GM21381 (cell line): Measurements from ENCODE around the gene HOPX.
"Not testable (repeated sequence)": the region's sequence is repeated elsewhere in the genome, so short reads cannot be mapped to it uniquely, and the experiment has no call there.

Experiments used
- ATAC-seq: cut with Tn5 transposase; IDR thresholded peaks from one replicate; pipeline ENCODE4 v1.9.1; 2021; ENCODE audit warnings: mild to moderate bottlenecking, moderate library complexity; ENCODE audit not compliant: unreplicated experiment

HOPX gene

DNA sequence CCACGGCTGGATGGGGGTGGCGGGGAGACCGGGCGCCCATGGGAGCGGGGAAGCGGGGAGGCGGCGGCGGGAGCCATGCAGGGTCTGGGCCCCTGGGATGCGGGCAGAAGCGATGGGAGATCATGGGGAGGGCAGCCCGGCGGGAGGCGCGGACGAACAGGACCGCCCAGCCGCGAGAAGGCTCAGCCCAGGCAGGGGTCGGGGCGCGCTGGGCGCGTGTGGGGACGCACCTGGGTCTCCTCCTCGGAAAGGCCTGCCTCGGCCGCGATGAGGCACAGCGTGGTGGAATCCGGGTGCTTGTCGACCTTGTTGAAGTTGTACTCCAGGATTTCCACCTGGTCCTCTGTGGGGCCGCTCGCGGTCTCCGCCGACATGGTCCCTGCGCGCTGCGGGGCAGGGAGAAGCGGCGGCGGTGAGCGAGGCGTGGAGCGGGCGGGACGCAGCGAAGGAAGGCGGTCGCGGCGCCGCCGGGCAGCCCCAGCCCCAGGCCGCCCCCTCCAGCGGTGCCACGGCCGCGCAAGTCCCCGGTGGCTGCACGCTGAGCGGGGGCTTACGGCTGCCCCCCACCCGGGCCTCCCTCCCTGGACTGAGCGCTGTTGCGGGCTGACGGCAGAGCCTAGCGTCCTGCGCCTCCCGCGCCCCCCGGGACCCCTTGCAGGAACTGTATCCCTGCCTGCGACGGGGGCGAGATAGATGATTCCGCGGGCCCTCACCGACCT is 25.3 kb downstream of the HOPX start:
- no peak for ATAC-seq

DNA sequence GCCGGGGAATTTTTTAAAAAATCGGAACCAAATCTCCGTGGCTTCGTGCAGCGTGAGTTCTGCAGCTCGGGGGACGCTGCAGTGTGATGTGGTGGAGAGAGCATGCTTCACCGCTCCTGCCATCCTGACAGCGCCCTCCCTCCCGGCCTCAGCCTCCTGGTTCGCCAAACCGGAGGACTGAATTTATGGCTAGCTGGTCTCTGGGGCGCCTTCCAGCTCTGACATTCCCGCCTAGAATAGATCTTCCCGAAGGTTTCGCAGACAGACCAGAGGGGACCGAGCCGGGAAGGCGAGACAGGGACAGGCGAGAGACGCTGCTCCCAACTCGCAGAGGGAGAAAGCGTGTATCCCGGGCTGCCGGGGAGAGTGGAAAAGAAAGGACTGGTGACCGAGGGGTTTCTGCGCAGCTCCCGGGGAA is 25.9 kb downstream of the HOPX start:
- no peak for ATAC-seq

DNA sequence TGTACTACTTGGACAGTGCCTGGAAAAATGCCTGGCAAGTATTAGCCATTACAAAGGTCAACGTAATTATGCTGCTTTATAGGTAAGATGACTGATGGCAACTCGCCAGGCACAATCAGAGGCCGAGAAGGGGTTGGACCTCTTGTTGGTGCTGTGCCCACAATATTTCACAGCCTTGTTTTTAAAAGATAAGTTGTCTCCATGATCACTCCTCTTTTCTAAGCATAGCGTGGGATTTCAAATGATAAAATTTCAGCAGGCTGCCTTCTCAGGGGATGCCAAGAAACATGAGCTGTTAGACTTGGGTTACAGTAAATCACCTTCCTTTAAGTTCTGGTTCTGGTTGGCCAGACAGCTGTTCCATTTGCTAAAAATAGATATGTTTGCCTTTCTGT is 26.9 kb downstream of the HOPX start:
- no peak for ATAC-seq

DNA sequence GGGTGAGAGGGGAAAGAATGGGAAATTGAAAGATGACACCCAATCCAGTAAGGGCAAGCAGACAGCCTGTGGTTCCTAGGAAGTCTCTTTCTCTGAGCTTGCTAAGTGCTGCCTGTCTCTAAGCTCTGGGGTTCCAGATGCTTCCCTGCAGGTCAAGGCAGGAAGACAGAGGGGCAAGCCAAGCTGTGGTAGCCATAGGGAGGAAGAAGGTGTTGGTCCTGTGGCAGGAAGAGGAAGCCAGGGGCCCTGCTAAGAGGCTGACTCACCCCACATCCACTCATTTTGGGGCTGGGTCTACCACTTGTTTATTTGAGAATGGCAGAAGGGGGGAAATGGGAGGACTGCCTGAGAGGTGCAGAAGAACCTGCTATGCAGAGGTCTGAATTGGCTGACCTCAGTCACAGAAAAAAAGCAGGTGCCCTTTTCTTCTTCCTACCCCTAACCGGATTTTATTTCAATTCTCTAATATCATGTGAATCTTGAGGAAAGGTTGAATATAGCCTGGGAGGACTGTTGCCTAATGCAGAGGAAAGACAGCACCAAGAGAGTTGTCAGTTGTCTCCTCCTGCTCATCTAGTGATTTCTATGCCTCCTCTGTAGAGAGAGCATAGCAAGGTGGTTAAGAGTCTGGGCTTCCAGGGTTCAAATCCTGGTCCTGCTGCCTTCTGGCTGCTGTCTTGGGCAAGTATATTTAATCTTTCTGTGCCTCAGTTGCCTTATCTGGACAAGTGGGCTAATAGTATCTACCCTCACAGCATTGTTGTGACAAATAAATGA is 27.4 kb downstream of the HOPX start:
- no peak for ATAC-seq

DNA sequence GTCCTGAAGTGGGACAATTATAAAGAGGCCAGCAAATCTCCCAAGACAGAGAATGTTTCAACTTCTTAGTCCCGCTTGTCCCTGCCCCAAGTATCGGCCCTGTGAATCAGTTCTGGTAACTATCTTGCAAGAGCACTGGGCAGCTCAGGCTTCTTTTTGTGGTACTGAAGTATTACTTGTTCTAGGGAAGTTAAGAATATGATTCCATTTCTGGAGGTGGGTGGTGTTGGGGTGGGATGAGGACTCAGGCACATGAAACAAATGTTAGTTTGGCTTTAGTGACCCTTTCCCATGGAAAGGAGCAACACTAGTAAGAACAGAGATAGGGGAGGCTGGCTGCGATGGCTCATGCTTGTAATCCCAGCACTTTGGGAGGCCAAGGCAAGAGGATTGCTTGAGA is 28.9 kb downstream of the HOPX start:
- no peak for ATAC-seq

DNA sequence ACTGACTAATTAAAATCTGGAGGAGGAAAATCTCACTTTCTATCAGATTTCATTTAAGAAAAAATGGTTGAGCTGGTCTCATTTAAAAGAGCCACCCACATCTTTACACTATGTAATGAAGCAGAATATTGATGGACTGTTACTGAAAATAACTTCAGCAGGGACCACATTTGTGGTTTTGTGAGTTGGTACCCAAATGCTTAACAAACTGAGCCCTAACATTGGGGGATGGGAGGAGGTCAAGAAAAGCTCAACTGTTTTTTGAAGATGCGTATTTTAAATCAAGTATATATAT is 30.1 kb downstream of the HOPX start:
- ATAC-seq = no peak

DNA sequence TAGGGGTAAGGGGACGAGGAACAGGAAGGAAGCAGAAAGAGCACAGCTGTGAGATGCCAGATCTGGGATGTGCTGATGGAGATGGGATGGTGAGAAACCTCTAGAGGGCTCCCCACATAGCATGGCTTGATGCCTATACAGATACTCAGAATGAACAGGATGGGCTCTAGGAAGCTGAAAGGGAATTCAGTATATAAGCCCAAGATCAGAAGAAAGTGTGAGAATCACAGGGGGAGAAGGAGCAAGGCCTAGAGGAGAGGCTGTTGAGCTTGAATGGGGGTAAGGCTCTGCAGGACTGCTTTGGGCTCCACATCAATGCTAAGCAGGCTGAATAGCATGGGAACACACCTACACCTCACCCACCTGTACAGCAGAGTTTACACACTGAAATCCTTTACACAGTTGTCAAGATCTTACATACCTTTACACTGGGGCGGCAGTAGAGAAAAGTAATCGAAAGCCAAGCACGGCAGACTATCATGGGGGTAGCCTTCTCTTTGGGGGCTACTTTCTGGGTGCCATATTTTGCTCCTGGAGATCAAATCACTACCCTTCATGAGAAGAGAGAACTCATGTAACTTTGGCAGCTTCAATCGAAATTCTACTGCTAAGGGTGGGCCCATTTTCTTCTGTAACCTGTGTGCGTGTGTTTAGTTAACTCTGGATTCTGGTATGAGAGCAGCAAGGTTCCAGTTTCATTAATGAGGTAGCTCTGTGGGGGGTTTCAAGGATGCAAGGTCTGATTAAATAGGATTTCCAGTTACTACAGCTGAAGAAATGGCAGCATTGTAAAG is 30.6 kb downstream of the HOPX start:
- no peak for ATAC-seq

DNA sequence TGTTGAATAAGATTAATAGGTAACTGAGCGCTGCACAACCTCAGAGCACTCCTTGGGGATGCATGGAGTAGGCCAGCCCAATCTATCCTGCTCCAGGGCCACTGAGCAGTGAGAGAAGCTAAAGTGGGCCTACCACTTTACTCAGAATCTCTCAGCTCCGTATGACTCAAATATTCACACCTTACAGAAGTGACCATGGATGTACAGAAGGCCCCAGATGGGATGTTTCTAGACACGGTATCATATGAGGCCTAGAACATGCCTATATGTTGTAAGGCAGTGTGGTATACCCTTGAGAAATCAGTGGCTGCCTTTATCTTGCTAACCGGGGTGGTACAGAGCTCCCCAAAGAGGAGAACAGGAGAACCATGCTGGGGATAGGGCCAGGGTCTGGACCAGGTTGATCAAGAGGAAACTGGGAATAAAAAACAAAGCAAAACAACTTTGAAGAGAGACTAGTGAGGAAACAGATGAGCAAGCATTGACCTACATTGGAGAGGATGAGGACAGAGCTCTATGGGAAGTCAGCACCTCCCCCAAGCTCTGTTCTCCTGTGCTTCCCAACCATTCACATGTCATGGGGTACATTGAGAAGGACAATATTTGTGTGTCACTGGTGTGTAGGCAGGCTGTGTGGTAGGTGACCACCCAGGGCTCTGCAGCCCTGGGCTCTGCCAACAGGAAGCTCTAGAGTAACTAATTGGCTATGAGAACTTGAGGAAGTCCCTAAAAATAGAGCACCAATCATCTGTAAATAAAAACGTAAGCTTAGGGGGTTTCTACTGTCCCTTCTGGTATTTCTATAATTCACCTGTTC is 31.4 kb downstream of the HOPX start:
- no peak for ATAC-seq

DNA sequence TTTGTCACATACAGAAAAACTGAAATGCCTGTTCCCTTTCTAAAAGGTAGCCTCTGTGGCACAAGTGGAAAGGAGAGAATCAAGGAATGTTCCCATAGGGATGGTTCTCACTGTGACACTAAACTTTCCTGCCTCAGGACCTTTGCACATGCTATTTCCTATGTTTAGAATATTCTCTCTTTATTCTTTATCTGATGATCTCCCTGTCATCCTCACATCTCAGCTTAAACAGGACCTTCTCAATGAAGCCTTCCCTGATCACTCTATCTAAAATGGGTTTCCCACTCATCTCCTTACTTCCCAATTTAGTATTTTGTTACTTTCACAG is 32.3 kb downstream of the HOPX start:
- ATAC-seq = no peak

DNA sequence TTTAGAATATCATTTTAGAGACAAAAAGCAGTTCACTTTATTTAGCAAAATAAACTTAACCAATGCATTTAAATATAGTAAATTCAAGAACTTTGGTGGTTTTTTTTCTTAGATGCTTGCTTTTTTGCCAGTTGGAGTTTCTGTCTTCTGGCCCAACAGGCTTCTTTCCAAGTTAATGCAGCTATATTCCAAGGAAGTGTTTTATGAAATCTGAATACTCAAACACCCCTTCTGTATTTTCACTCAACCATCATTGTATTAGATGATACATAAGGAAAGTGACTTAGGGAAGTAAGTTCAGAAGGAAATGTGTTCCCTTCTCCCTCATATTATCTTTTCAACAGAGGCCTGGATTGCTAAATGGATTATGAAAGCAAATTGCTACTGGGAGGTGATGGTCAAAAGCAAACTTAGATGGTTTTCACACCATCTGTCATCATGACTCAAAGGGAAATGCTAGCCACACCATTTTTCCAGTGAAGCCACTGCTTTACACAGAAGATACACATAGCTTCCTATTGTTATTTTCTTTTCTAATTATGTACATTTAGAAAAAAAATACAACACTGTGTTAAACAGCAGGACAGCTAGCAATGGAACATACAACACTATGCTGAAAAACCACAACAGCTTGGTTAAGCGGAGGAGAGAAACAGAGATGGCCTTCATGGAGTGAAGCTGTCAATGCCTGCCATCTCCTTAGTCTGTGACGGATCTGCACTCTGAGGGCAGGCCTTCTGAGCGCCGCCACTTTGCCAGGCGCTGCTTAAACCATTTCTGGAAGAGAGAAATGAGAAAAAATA is 32.9 kb downstream of the HOPX start:
- ATAC-seq = no peak

DNA sequence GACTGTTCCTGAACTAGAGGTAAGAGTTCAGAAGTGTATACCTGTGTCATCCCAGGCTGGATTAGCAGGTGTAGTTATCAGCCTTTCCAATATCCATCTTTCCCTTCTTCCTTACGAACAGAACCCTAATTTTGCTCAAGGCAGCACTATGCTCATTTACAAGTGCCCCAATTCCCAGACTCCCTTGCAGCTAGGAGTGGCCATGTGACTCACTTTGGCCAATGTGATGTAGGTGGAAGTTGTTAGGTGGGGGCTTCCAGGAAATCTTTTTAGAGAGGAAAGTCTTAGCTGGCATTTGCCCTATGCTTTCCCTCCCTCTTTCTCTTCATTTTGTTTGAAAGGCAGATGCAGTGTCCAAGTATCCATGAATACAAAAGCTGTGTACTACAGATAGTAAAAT is 34.8 kb downstream of the HOPX start:
- no peak for ATAC-seq

DNA sequence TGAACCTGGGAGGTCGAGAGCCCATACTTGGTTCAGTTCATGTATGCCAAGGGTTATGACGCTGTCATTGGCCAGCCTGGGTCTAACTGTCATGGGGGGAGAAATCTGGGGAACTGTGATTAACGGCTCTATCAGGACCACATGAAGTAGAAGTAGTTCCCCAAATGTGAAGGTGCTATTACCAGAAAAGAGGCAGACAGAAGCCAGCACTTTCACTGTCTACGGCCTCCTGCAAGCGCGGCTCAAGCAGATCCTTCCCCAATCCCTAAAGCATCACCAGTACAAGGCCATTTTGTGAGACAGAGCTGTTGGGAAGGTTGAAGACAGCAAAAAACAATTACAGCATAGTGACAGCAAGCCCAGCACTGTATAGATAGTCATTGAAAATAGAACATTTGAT is 37.5 kb downstream of the HOPX start:
- ATAC-seq = no peak

DNA sequence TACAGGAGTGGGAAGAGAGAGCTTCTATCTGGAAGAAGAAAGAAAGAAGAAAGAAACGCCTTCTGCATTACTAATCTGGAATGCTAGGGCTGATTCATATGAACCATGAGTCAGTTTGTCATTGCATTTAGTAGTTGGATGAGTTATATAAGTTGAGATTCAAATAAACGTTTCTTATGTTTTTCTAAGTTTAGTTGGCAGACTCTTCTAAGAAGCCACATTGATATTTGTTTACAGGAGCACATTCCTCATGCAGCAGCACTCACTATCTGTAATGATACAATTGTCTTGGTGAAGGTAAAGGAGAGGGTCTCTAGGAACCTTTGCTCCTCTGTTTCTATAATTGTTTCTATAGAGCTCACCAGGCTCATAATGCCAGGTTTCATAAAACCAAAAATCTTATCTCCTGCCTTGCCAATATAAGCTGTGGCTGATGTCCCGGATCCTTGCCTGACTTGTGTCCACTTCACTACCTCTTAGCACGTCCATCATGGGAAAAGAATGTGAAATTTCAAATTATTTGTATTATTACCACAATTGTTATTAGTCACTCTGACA is 39.5 kb downstream of the HOPX start:
- no peak for ATAC-seq

DNA sequence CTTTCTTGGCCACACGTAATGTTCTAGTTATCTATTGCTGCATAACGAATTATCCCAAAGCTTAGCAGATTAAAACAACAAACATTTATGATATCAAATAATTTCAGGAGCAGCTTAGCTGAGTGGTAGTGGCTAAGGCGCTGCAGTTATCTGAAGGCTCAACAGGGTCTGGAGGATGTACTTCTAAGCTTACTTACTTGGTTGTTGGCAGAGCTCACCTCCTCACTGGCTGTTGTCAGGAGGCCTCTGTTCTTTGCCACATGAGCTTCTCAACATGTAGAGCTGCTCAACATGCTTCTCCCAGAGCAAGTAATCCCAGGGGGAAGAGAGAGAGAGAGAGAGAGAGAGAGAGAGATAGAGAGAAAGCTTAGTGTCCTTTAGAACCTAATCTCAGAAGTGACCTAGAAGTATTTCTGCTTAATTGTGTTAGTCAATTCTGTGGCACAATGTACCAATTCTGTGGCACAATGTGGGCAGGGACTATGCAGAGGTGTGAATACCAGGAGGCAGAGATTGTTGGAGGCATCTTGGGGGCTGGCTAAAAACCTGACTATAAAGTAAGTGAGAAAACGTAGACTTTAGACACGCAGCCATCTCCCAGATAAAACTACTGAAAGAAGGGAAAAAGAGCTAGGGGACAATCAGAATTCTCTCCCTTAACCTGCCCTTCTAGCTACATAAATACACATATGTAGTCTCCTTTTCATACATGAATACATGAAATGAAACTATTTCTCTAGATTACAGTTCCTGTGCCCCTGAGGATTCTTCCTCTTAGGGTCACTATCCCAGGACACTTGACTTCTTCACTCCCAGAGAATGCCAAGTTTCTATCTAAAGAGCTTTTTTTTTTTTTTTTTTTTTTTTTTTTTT is 40.2 kb downstream of the HOPX start:
- ATAC-seq = no peak

DNA sequence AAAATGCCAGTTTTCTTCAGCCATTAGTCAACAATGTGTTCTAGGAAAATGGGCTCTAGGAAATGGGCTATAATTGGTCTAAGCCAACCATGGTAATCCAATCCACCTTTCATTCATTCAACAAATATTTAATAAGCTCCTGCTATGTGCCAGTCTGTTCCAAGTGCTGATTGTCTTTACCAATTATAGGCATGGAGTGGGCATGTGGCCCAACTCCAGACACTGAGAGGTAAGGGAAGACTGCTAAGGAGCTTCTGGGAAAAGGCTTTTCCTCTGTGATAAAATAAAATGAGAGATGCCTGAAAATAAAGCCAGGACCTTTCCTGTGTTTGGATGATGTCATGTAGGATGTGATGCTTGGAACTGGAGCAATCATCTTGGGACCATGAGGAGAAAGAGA is 43.3 kb downstream of the HOPX start:
- ATAC-seq = no peak

DNA sequence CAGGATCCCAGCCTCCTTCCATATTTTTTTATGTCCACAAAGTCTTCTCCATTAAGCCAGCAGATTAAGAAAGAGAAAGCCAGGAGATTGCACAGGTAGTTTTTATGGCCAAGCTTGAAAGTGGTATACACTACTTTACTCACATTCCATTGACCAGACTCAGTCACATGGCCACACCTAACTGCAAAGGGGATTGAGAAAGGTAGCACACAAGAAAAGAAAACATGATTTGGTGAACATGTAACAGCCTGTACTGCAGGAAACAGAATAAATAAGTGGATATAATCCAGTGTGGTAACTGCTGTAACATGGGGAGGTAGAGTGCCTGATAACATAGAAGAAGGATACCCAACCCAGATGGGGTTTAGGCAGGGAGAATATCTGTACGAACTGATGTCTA is 43.9 kb downstream of the HOPX start:
- ATAC-seq = no peak

DNA sequence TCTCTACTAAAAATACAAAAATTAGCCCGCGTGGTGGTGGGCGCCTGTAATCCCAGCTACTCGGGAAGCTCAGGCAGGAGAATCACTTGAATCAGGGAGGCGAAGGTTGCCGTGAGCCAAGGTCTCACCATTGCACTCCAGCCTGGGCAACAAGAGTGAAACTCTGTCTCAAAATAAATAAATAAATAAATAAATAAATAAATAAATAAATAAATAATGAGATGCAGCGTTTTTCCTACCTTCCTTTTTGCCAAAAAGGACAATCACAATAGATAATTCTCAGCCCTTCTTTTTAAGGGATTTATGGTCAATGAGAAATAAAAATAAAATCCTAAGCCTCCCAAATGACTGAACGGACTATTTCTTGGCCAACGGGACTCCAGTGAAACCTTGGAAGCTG is 46.1 kb downstream of the HOPX start:
- ATAC-seq = not testable (repeated sequence)

DNA sequence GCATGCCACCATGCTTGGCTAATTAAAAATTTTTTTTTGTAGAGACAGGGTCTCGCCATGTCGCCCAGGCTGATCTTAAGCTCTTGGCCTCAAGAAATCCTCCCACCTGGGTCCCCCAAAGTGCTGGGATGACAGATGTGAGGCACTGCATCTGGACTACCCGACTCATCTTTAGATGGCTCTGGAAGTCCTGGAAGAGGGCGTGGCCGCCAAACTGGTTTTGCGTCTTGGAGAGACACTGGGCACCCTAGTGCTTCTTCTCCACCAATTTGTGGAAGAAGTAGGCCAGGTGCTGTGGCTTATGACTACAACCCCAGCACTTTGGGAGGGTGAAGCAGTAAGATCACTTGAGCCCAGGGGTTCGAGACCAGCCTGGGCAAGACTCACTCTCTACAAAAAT is 47.6 kb downstream of the HOPX start:
- ATAC-seq = no peak
